ENCODE results near the gene GAMT. TPM values are rescaled to one million over a fixed set of nuclear protein-coding genes. Genes with fewer than 3 reads are reported as not detected.
A peak's percentile ranks its signal among the peaks of the same experiment; 100 is the strongest.

The GAMT gene
- total and polyA plus RNA-seq, 2 of the 13 experiments (the other 11 are each of a cell fraction or from before 2014, with no cell fraction given), result 115 to 124 TPM

DNA sequence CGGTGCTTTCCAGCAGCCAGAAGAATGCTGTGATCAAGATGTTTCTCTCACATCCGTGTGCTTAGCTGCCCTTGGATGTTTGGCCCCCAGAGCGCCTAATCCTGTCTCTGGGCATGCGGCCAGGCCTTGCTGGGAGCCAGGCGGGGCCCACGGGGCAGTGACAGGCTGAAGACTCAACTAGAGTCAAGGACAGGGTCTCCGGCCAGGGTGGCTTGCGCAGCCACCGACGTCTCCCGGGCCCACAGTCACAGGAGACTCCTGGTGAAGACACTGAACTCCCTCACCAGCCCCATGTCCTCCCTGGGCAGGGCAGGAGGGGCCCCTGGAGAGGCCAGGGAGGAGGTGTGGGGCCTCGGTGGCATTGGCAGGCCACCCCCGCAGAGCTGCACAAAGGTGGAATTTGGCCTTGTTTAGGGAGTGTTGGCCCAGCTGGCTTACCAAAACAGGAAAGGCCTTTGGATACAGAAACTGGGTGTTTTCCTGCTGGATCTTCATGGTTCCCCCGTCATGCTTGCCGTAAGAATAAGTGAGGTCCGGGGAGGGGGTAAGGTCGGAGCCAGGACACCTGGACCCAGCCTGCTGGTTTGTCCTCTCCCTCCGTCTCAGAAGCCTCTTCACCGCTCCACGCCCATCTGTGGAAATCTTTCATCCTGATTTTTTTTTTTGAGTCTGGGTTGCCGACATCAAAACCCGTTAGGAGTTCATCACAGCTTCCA lies 27.6 kb downstream of the GAMT start (continued):
- TF ChIP-seq, protein P1, sequence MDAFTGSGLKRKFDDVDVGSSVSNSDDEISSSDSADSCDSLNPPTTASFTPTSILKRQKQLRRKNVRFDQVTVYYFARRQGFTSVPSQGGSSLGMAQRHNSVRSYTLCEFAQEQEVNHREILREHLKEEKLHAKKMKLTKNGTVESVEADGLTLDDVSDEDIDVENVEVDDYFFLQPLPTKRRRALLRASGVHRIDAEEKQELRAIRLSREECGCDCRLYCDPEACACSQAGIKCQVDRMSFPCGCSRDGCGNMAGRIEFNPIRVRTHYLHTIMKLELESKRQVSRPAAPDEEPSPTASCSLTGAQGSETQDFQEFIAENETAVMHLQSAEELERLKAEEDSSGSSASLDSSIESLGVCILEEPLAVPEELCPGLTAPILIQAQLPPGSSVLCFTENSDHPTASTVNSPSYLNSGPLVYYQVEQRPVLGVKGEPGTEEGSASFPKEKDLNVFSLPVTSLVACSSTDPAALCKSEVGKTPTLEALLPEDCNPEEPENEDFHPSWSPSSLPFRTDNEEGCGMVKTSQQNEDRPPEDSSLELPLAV (CRISPR knock-in tag; conservative IDR thresholded peaks at IDR 0.05; ENCODE audit: low read depth), result no peak
- TF ChIP-seq ZFP62 (CRISPR knock-in tag; IDR thresholded peaks at IDR 0.05), result no peak
- TF ChIP-seq TAF1 (CRISPR knock-in tag; IDR thresholded peaks at IDR 0.05), result peak; percentile 38; the same call in 1 of the 2 replicates
- TF ChIP-seq, protein P2, sequence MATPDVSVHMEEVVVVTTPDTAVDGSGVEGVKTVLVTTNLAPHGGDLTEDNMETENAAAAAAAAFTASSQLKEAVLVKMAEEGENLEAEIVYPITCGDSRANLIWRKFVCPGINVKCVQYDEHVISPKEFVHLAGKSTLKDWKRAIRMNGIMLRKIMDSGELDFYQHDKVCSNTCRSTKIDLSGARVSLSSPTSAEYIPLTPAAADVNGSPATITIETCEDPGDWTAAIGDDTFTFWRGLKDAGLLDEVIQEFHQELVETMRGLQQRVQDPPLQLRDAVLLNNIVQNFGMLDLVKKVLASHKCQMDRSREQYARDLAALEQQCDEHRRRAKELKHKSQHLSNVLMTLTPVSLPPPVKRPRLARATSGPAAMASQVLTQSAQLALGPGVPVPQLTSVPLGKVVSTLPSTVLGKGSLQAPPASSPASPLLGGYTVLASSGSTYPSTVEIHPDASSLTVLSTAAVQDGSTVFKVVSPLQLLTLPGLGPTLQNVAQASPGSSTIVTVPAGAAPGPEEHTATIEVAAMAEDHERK (CRISPR knock-in tag; IDR thresholded peaks at IDR 0.05; ENCODE audit: low read depth), result no peak
- no peak for TF ChIP-seq FIP1L1 (IDR thresholded peaks at IDR 0.05; ENCODE audit: borderline replicate concordance, insufficient read depth, low read depth, low read length)
- TF ChIP-seq ZNF766 (CRISPR knock-in tag; IDR thresholded peaks at IDR 0.05; ENCODE audit: borderline replicate concordance), result 0 out of 2 replicates have a peak, but pooled peaks have one; percentile 73
- TF ChIP-seq ZNF318 (CRISPR knock-in tag; IDR thresholded peaks at IDR 0.05), result no peak
- peak in 1 of 2 experiments; percentile 40; a peak in 2 of 4 replicates for TF ChIP-seq EP300 (IDR thresholded peaks at IDR 0.05; ENCODE audit: low read depth in 2 of 2, low read length in 2 of 2)
- TF ChIP-seq EP300 (CRISPR knock-in tag; IDR thresholded peaks at IDR 0.05; ENCODE audit: borderline replicate concordance), result peak; percentile 65; the same call in 1 of the 2 replicates
- TF ChIP-seq, protein P3, sequence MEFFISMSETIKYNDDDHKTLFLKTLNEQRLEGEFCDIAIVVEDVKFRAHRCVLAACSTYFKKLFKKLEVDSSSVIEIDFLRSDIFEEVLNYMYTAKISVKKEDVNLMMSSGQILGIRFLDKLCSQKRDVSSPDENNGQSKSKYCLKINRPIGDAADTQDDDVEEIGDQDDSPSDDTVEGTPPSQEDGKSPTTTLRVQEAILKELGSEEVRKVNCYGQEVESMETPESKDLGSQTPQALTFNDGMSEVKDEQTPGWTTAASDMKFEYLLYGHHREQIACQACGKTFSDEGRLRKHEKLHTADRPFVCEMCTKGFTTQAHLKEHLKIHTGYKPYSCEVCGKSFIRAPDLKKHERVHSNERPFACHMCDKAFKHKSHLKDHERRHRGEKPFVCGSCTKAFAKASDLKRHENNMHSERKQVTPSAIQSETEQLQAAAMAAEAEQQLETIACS (CRISPR knock-in tag; IDR thresholded peaks at IDR 0.05), result peak; percentile 55; the same call in 1 of the 2 replicates
- TF ChIP-seq NBN (conservative IDR thresholded peaks at IDR 0.05), result no peak
- peak; percentile 86 for TF ChIP-seq ZNF331 (CRISPR knock-in tag; IDR thresholded peaks at IDR 0.05)
- no peak for TF ChIP-seq PHF5A (CRISPR knock-in tag; IDR thresholded peaks at IDR 0.05; ENCODE audit: low read depth, unreplicated experiment)
- TF ChIP-seq RFXAP (CRISPR knock-in tag; IDR thresholded peaks at IDR 0.05; ENCODE audit: borderline replicate concordance), result 0 out of 2 replicates have a peak, but pooled peaks have one; percentile 33
- no peak for TF ChIP-seq ZNF576 (CRISPR knock-in tag; IDR thresholded peaks at IDR 0.05)

All from HepG2 (cell line).